ENCODE measurements around the gene SLC5A12.

Gene SLC5A12

DNA sequence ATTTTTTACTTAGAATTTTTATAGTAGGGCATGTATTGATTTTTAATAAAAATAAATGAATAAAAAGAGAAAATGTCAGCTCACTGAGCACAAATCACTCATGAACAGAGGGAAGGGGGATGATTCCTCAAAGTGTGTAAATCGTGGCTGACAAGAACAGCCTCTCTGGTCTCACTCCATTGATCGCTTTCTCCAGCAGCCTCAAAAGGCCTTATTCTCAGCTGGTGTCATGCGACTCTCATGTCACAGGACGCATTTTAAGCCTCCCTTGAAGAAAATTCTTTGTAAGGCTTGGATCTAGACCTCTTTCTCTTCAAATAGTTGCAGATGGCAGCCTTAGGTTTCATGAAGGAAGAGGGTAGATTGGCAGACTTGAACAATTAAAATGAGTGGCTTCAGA lies 33.9 kb upstream of the SLC5A12 start:
- Histone ChIP-seq H3K4me1 (ENCODE audit: low read length) (no peaks in the 10 kb centered on the region), H3K4me3 (ENCODE audit: low read length) (no peak overlapping the region), H3K9me3 (replicated peaks; ENCODE audit: insufficient read depth, low read length) (no peaks in the 10 kb centered on the region), H3K9me2 (replicated peaks; ENCODE audit: insufficient read depth, low read length) (no peaks in the 10 kb centered on the region), H3K36me3 (replicated peaks; ENCODE audit: insufficient read depth, low read length) (no peaks in the 10 kb centered on the region), H3K4me2 (ENCODE audit: low read depth, low read length) (no peak overlapping the region), H3F3A (ENCODE audit: insufficient read depth, low read length) (no peaks in the 10 kb centered on the region), H2AFZ (ENCODE audit: low read length) (no peak overlapping the region), H3K27ac (ENCODE audit: low read length) (no peak overlapping the region), H3K27me3 (replicated peaks; ENCODE audit: insufficient read depth, low read length) (no peaks in the 10 kb centered on the region), H3K79me2 (ENCODE audit: low read length) (no peaks in the 10 kb centered on the region), H3K9ac (ENCODE audit: low read length) (no peak overlapping the region), H4K20me1 (ENCODE audit: insufficient read depth, low read length) (no peaks in the 10 kb centered on the region)
- TF ChIP-seq EZH2phosphoT487 (IDR thresholded peaks at IDR 0.05; ENCODE audit: low read length) = no peak
- no peak for TF ChIP-seq EZH2 (optimal IDR thresholded peaks at IDR 0.05; ENCODE audit: low read depth, low read length)
- DNase-seq = no peak

DNA sequence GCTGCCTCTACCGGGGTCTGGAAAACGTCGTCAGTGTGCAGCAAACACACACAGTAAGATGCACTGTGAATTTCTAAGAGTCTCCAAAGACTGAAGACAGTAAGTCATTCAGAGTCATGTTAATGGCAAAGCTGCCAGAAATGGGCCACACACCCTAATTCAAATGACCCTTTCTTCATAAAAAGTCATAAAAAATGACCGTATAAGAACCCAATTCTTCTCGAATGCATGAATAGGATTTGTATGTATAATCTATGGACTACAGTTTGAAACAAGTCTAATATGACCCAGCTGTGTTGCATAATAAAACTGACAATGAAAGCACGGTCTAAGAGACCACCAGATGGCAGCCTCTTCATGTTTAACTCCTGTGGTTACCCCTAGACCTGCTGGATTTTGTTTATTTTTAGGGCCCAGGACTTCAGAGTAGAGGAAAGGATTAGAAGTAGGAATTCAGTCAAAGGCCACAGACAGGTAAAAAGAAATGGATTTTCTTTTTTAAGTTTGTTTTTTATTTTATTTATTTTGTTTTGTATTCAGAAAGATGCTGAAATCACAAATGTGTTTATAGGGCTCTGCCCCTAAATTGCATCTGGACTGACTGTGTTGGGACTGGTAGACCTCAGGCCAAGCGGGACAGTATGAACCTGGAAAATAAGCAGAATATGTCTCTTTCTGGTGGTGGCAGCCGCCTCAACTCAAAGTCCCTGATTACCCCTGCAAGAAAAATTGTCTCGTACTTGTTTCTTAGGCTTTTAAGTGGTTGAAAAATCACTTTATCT lies 32.1 kb upstream of the SLC5A12 start:
- no peaks in the 10 kb centered on the region for H3K79me2 ChIP-seq (ENCODE audit: low read length)
- H3K27ac ChIP-seq (ENCODE audit: low read length) = no peak overlapping the region
- H3K36me3 ChIP-seq (replicated peaks; ENCODE audit: insufficient read depth, low read length) = no peaks in the 10 kb centered on the region
- H4K20me1 ChIP-seq (ENCODE audit: insufficient read depth, low read length) = no peaks in the 10 kb centered on the region
- H3K9ac ChIP-seq (ENCODE audit: low read length) = no peak overlapping the region
- no peaks in the 10 kb centered on the region for H3K9me2 ChIP-seq (replicated peaks; ENCODE audit: insufficient read depth, low read length)
- no peak overlapping the region for H3K4me2 ChIP-seq (ENCODE audit: low read depth, low read length)
- no peaks in the 10 kb centered on the region for H3F3A ChIP-seq (ENCODE audit: insufficient read depth, low read length)
- no peak overlapping the region for H2AFZ ChIP-seq (ENCODE audit: low read length)
- no peaks in the 10 kb centered on the region for H3K27me3 ChIP-seq (replicated peaks; ENCODE audit: insufficient read depth, low read length)
- no peak for TF ChIP-seq EZH2 (optimal IDR thresholded peaks at IDR 0.05; ENCODE audit: low read depth, low read length)
- TF ChIP-seq, protein P1, sequence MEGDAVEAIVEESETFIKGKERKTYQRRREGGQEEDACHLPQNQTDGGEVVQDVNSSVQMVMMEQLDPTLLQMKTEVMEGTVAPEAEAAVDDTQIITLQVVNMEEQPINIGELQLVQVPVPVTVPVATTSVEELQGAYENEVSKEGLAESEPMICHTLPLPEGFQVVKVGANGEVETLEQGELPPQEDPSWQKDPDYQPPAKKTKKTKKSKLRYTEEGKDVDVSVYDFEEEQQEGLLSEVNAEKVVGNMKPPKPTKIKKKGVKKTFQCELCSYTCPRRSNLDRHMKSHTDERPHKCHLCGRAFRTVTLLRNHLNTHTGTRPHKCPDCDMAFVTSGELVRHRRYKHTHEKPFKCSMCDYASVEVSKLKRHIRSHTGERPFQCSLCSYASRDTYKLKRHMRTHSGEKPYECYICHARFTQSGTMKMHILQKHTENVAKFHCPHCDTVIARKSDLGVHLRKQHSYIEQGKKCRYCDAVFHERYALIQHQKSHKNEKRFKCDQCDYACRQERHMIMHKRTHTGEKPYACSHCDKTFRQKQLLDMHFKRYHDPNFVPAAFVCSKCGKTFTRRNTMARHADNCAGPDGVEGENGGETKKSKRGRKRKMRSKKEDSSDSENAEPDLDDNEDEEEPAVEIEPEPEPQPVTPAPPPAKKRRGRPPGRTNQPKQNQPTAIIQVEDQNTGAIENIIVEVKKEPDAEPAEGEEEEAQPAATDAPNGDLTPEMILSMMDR (IDR thresholded peaks at IDR 0.05; ENCODE audit: low read length) = peak; percentile 76
- no peaks in the 10 kb centered on the region for H3K9me3 ChIP-seq (replicated peaks; ENCODE audit: insufficient read depth, low read length)
- H3K4me3 ChIP-seq (ENCODE audit: low read length) = no peak overlapping the region
- peak; percentile 57 for DNase-seq
- no peaks in the 10 kb centered on the region for H3K4me1 ChIP-seq (ENCODE audit: low read length)

DNA sequence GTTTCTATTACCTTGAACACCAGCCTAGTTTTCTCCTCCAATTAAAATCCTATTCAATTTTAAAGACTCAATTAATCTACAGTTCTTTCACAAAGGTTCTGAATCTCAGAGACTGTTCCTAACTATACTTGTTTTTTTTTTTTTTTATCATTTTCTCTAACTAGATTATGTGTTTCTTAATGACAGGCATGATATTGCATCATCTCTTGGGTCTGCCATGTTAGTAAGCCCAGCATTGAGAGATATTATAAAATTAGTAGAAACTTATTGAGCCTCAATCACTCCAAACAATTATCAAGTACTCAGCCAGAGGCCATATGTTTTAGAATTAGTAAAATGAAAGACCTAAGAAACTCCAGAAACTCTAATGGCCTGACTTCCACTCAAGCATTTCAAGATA lies 28.1 kb upstream of the SLC5A12 start:
- Histone ChIP-seq H2AFZ (ENCODE audit: low read length) (no peak overlapping the region), H3F3A (ENCODE audit: insufficient read depth, low read length) (no peaks in the 10 kb centered on the region), H3K36me3 (replicated peaks; ENCODE audit: insufficient read depth, low read length) (no peaks in the 10 kb centered on the region), H3K79me2 (ENCODE audit: low read length) (no peaks in the 10 kb centered on the region), H3K27me3 (replicated peaks; ENCODE audit: insufficient read depth, low read length) (no peaks in the 10 kb centered on the region), H3K4me1 (ENCODE audit: low read length) (no peaks in the 10 kb centered on the region), H3K9me3 (replicated peaks; ENCODE audit: insufficient read depth, low read length) (no peaks in the 10 kb centered on the region), H3K27ac (ENCODE audit: low read length) (no peak overlapping the region), H3K9ac (ENCODE audit: low read length) (no peak overlapping the region), H4K20me1 (ENCODE audit: insufficient read depth, low read length) (no peaks in the 10 kb centered on the region), H3K4me3 (ENCODE audit: low read length) (no peak overlapping the region), H3K9me2 (replicated peaks; ENCODE audit: insufficient read depth, low read length) (no peaks in the 10 kb centered on the region), H3K4me2 (ENCODE audit: low read depth, low read length) (no peak overlapping the region)
- DNase-seq = no peak
- TF ChIP-seq, protein P1 (IDR thresholded peaks at IDR 0.05; ENCODE audit: low read length) = no peak
- TF ChIP-seq EZH2phosphoT487 (IDR thresholded peaks at IDR 0.05; ENCODE audit: low read length) (no peak), EZH2 (optimal IDR thresholded peaks at IDR 0.05; ENCODE audit: low read depth, low read length) (no peak)

DNA sequence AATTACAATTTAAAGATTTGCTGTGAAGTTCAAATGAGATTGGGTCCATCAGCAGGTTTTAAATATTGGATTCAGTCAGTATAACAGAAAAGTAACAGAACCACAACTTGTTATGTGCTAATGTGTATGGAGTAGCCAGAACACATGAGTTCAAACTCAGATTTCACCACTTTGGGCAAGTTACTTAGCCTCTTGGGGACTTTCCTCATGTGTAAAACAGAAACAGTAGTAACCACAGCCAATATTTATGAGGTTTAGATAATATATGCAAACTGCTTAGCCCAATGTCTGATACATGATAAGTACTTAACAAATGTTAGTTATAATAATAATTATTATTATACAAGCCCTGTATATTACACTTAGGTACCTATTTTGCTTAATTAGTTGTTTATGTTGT lies 21.8 kb upstream of the SLC5A12 start:
- H2AFZ ChIP-seq (ENCODE audit: low read length) = no peak overlapping the region
- no peak overlapping the region for H3K9ac ChIP-seq (ENCODE audit: low read length)
- H3K36me3 ChIP-seq (replicated peaks; ENCODE audit: insufficient read depth, low read length) = no peaks in the 10 kb centered on the region
- no peaks in the 10 kb centered on the region for H3F3A ChIP-seq (ENCODE audit: insufficient read depth, low read length)
- H3K4me1 ChIP-seq (ENCODE audit: low read length) = no peaks in the 10 kb centered on the region
- H3K9me3 ChIP-seq (replicated peaks; ENCODE audit: insufficient read depth, low read length) = no peaks in the 10 kb centered on the region
- no peak overlapping the region for H3K4me2 ChIP-seq (ENCODE audit: low read depth, low read length)
- H3K27me3 ChIP-seq (replicated peaks; ENCODE audit: insufficient read depth, low read length) = no peaks in the 10 kb centered on the region
- H3K79me2 ChIP-seq (ENCODE audit: low read length) = no peaks in the 10 kb centered on the region
- TF ChIP-seq EZH2phosphoT487 (IDR thresholded peaks at IDR 0.05; ENCODE audit: low read length) = no peak
- TF ChIP-seq, protein P1 (IDR thresholded peaks at IDR 0.05; ENCODE audit: low read length) = no peak
- no peak for TF ChIP-seq EZH2 (optimal IDR thresholded peaks at IDR 0.05; ENCODE audit: low read depth, low read length)
- no peaks in the 10 kb centered on the region for H4K20me1 ChIP-seq (ENCODE audit: insufficient read depth, low read length)
- no peak overlapping the region for H3K4me3 ChIP-seq (ENCODE audit: low read length)
- no peaks in the 10 kb centered on the region for H3K9me2 ChIP-seq (replicated peaks; ENCODE audit: insufficient read depth, low read length)
- no peak for DNase-seq
- no peak overlapping the region for H3K27ac ChIP-seq (ENCODE audit: low read length)
